ENCODE data around the gene YWHAH. TPM values are rescaled to one million over a fixed set of nuclear protein-coding genes. Genes with fewer than 3 reads are reported as not detected.

The YWHAH gene
- total and polyA plus RNA-seq, 9 of the 15 experiments (the other 6 are each of a cell fraction or from before 2014, with no cell fraction given) = 32.0 to 177 (median 114) TPM

GRCh38 chr22:31901388-31902137 lies 42.8 kb upstream of the YWHAH start (continued):
- no peak for TF ChIP-seq ZNF707 (CRISPR knock-in tag; conservative IDR thresholded peaks at IDR 0.05)
- TF ChIP-seq EZH2 (IDR thresholded peaks at IDR 0.05; ENCODE audit: borderline replicate concordance, low read depth, low read length) = no peak
- no peak for TF ChIP-seq ZBTB7A (IDR thresholded peaks at IDR 0.05; ENCODE audit: borderline replicate concordance, control insufficient read depth, low read depth, low read length)
- no peak for TF ChIP-seq ZSCAN32 (CRISPR knock-in tag; IDR thresholded peaks at IDR 0.05)
- TF ChIP-seq RBM15 (IDR thresholded peaks at IDR 0.05; ENCODE audit: insufficient read depth, low read length) = no peak
- no peak for TF ChIP-seq ZNF318 (IDR thresholded peaks at IDR 0.05; ENCODE audit: borderline replicate concordance in 1 of 2, low read depth in 1 of 2)
- TF ChIP-seq ZNF121 (CRISPR knock-in tag; conservative IDR thresholded peaks at IDR 0.05) = no peak
- no peak for TF ChIP-seq JUND (IDR thresholded peaks at IDR 0.05; ENCODE audit: borderline replicate concordance, low read depth, low read length)
- peak; percentile 35; the same call in 1 of the 3 replicates for TF ChIP-seq JUND (tag; IDR thresholded peaks at IDR 0.05; ENCODE audit: borderline replicate concordance, low read depth, low read length)
- no peak for TF ChIP-seq ZNF217 (CRISPR knock-in tag; IDR thresholded peaks at IDR 0.05)
- no peak for TF ChIP-seq CEBPZ (IDR thresholded peaks at IDR 0.05; ENCODE audit: borderline replicate concordance, low read depth, low read length)
- no peak for TF ChIP-seq ARID2 (IDR thresholded peaks at IDR 0.05)
- TF ChIP-seq NONO (IDR thresholded peaks at IDR 0.05; ENCODE audit: low read depth in 2 of 2, low read length in 1 of 2) = no peak
- TF ChIP-seq NFE2 (IDR thresholded peaks at IDR 0.05; ENCODE audit: low read depth) = 0 out of 2 replicates have a peak, but pooled peaks have one; percentile 4
- no peak for TF ChIP-seq MECOM (CRISPR knock-in tag; IDR thresholded peaks at IDR 0.05)
